HT1080 (cell line): ENCODE results near the gene AKAP13. TPM values are rescaled to one million over a fixed set of nuclear protein-coding genes. Genes with fewer than 3 reads are reported as not detected.

Experiments
- DNase-seq: peaks from one replicate; pipeline ENCODE4 v3.0.0-alpha.2; 2015; ENCODE audit warnings: low read depth
- total RNA-seq: library from RNA; depleted of rRNA; stranded (reverse); fragments of >200 nt; shearing (Covaris generic); gene quantifications from 2 replicates; pipeline ENCODE4 v1.2.3, GENCODE V29; 2014

The AKAP13 gene
- total RNA-seq, 1 experiment from 2014 or later = 29.7 TPM

- no peak for DNase-seq
These were observed 2.5 kb downstream of the AKAP13 start for GRCh38 chr15:85382942-85383341.

- DNase-seq = no peak
These were observed 3.2 kb downstream of the AKAP13 start for GRCh38 chr15:85383470-85384148.

GRCh38 chr15:85386261-85386660 lies 5.9 kb downstream of the AKAP13 start:
- DNase-seq = no peak

GRCh38 chr15:85388566-85389305 lies 8.3 kb downstream of the AKAP13 start:
- no peak for DNase-seq

- no peak for DNase-seq
These were observed 8.9 kb downstream of the AKAP13 start for GRCh38 chr15:85389306-85389650.

- DNase-seq = no peak
These were observed 9.4 kb downstream of the AKAP13 start for GRCh38 chr15:85389772-85390171.

- no peak for DNase-seq
These were observed 12.8 kb downstream of the AKAP13 start for GRCh38 chr15:85393210-85393609.

GRCh38 chr15:85394554-85395333 lies 14.3 kb downstream of the AKAP13 start:
- DNase-seq = no peak

- DNase-seq = no peak
These were observed 16.2 kb downstream of the AKAP13 start for GRCh38 chr15:85396554-85396953.

- DNase-seq = no peak
These were observed 16.7 kb downstream of the AKAP13 start for GRCh38 chr15:85397151-85397550.

- DNase-seq = no peak
These were observed 17.5 kb downstream of the AKAP13 start for GRCh38 chr15:85397926-85398325.

- no peak for DNase-seq
These were observed 18.4 kb downstream of the AKAP13 start for GRCh38 chr15:85398822-85399221.

- DNase-seq = no peak
These were observed 19.2 kb downstream of the AKAP13 start for GRCh38 chr15:85399627-85400026.

- no peak for DNase-seq
These were observed 20.2 kb downstream of the AKAP13 start for GRCh38 chr15:85400606-85401005.

GRCh38 chr15:85401108-85401774 lies 20.8 kb downstream of the AKAP13 start:
- no peak for DNase-seq

- DNase-seq = no peak
These were observed 21.9 kb downstream of the AKAP13 start for GRCh38 chr15:85402195-85402881.

- DNase-seq = no peak
These were observed 23.3 kb downstream of the AKAP13 start for GRCh38 chr15:85403745-85404144.

- DNase-seq = no peak
These were observed 23.9 kb downstream of the AKAP13 start for GRCh38 chr15:85404176-85404917.

- DNase-seq = peak; percentile 36
These were observed 24.8 kb downstream of the AKAP13 start for GRCh38 chr15:85404918-85405866.
